Smooth muscle cell of trachea (primary cell): ENCODE measurements around the gene ZXDB. TPM values are rescaled to one million over a fixed set of nuclear protein-coding genes. Genes with fewer than 3 reads are reported as not detected.

Source experiments
- total RNA-seq: library from RNA; depleted of rRNA; stranded (reverse); fragments of >200 nt; gene quantifications from 2 replicates; pipeline ENCODE4 v1.2.1, GENCODE V29; 2014

Gene ZXDB
- total RNA-seq: 7.9 and 11.4 TPM in 2 replicates

DNA sequence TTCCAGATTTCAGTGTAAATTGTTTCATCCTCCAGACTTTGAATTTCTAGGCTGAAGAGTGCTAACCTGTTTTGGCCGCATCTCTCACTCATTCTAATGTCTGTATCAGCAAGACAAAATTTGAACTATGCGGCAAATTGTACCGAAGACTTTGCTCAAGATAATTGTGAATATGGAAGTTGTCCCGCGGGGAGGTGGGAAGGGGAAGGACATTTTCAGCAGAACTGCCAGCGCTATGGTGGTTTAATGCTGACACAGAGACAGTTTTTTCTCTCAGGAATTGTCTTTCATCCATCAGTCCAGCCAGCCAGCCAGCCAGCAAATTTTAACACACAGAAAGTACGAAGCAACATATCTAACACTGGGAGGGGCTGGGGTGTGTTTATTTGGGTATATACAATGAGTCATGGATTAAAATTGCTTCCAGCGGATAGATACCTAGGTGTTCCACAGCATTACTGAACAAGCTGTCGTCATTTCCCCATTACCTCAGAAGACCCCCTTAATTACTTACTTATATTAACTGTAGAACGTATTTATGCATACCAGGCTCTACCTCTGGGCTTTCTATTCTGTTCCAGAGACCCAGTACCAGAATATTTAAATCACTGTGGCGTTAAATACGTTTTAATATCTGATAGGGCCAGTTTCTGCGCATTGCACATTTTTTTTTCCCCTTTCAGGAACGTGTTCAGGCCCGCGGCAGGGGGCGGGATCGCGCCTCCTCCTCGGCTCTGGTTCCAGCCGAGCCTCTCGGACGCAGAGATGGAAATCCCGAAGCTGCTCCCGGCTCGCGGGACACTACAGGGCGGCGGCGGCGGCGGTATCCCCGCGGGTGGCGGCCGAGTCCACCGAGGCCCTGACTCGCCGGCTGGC lies at the start of gene ZXDB:
TSS of gene ZXDB (plus strand) at position 728 of the 876 bp plus-strand sequence. CDS start at position 766, 38 bp downstream.

Other genes starting within 250 kb of the ZXDB start
- gene NLRP2B, start 88.2 kb downstream of the ZXDB start, total RNA-seq: not detected in 2 replicates